Keratinocyte (primary cell): ENCODE data around the gene OVCH1. TPM values are rescaled to one million over a fixed set of nuclear protein-coding genes. Genes with fewer than 3 reads are reported as not detected.

ENCODE experiments used
- DNase-seq: peaks from one replicate; pipeline ENCODE4 v3.0.0-alpha.2; 2011; ENCODE audit warnings: low read depth, missing footprints, low spot score
- FAIRE-seq: peaks from 2 replicates; lab custom pipeline; 2011; peaks lifted over from hg19 to GRCh38; lab: Jason Lieb, UNC
- H2AFZ ChIP-seq: 2 replicates; pipeline ENCODE4 v1.6.0; 2012; ENCODE audit warnings: low read length, control low read depth, inconsistent platforms; ENCODE audit not compliant: control insufficient read depth
- H3K27ac ChIP-seq: 2 replicates; pipeline ENCODE4 v1.5.1; 2011; ENCODE audit warnings: low read length; ENCODE audit not compliant: control insufficient read depth, insufficient read depth
- H3K27me3 ChIP-seq: 3 replicates; pipeline ENCODE4 v1.6.0; 2011; ENCODE audit warnings: low read length; ENCODE audit not compliant: control insufficient read depth, insufficient read depth; ENCODE audit errors: extremely low read depth
- H3K36me3 ChIP-seq, 2 experiments: 2 replicates in 1 of 2; 3 replicates in 1 of 2; pipeline ENCODE4 v1.5.1; 2011; ENCODE audit warnings: low read length in 2 of 2, mild to moderate bottlenecking in 1 of 2; ENCODE audit not compliant: control insufficient read depth in 2 of 2, insufficient read depth in 2 of 2; ENCODE audit errors: extremely low read depth in 1 of 2
- H3K4me1 ChIP-seq: 3 replicates; pipeline ENCODE4 v1.5.1; 2011; ENCODE audit warnings: low read length; ENCODE audit not compliant: control insufficient read depth, insufficient read depth; ENCODE audit errors: extremely low read depth
- H3K4me2 ChIP-seq: 3 replicates; pipeline ENCODE4 v1.6.0; 2011; ENCODE audit warnings: low read depth, low read length; ENCODE audit not compliant: control insufficient read depth, insufficient read depth; ENCODE audit errors: extremely low read depth
- H3K4me3 ChIP-seq, 3 experiments: fragments of 200-600 bp in 1 of 3; sonication (generic) in 1 of 3; 2 replicates in 2 of 3; 3 replicates in 1 of 3; pipeline ENCODE4 v1.5.1; 2011 to 2016; ENCODE audit warnings: low read length in 3 of 3, mild to moderate bottlenecking in 3 of 3, control low read depth in 2 of 3, inconsistent platforms in 1 of 3, low read depth in 1 of 3, mixed read lengths in 1 of 3, mixed run types in 1 of 3, moderate library complexity in 1 of 3; ENCODE audit not compliant: control insufficient read depth in 2 of 3, insufficient read depth in 2 of 3; ENCODE audit errors: extremely low read depth in 1 of 3
- H3K79me2 ChIP-seq: 2 replicates; pipeline ENCODE4 v1.6.0; 2012; ENCODE audit warnings: low read length; ENCODE audit not compliant: control insufficient read depth, insufficient read depth
- H3K9ac ChIP-seq: 3 replicates; pipeline ENCODE4 v1.6.0; 2011; ENCODE audit warnings: low read length; ENCODE audit not compliant: control insufficient read depth, insufficient read depth; ENCODE audit errors: extremely low read depth
- H3K9me1 ChIP-seq: 3 replicates; pipeline ENCODE4 v1.6.0; 2011; ENCODE audit warnings: low read length; ENCODE audit not compliant: control insufficient read depth, insufficient read depth; ENCODE audit errors: extremely low read depth
- H3K9me3 ChIP-seq: 2 replicates; pipeline ENCODE4 v1.5.1; 2012; ENCODE audit warnings: low read depth, low read length; ENCODE audit not compliant: control insufficient read depth
- H4K20me1 ChIP-seq: 3 replicates; pipeline ENCODE4 v1.6.0; 2011; ENCODE audit warnings: low read length; ENCODE audit not compliant: control insufficient read depth, insufficient read depth; ENCODE audit errors: extremely low read depth
- EZH2 ChIP-seq: IDR thresholded peaks from one replicate; pipeline ENCODE4 v1.6.1; 2012; ENCODE audit warnings: inconsistent platforms, mild to moderate bottlenecking, low read length, moderate library complexity
- dilution Hi-C: fragments of 300-500 bp; cut with MboI; formaldehyde crosslinking; loops from one replicate; pipeline ENCODE4 v1.7.0; 2020; ENCODE audit warnings: low sequenced_read_pairs; ENCODE audit not compliant: extremely low pct_ligation_motif_present
- polyA minus RNA-seq, 3 experiments: library from RNA; depleted of rRNA, polyadenylated mRNA; stranded (reverse); fragments of >200 nt; gene quantifications; 1 replicate in 1 of 3; 2 replicates in 1 of 3; 3 replicates in 1 of 3; pipeline ENCODE4 v1.2.3, GENCODE V29; 2011
- polyA plus RNA-seq, 5 experiments: library from polyadenylated mRNA; depleted of rRNA in 3 of 5; stranded (reverse) in 3 of 5; stranded (forward) in 1 of 5; unstranded in 1 of 5; fragments of >200 nt; gene quantifications; 1 replicate in 1 of 5; 2 replicates in 3 of 5; 3 replicates in 1 of 5; pipeline versions ENCODE4 v1.2.1 to v1.2.3, GENCODE V29; 2011 to 2012; ENCODE audit warnings: missing spikeins in 2 of 5, low read depth in 1 of 5, low replicate concordance in 1 of 5
- TF ChIP-seq, protein P1 (sequence below), 3 experiments: IDR thresholded peaks in 1 of 3; conservative IDR thresholded peaks in 1 of 3; optimal IDR thresholded peaks in 1 of 3; 2 replicates in 2 of 3; 3 replicates in 1 of 3; pipeline versions ENCODE3 to v1.5.1; 2011; ENCODE audit warnings: low read length in 3 of 3, mild to moderate bottlenecking in 3 of 3, moderate library complexity in 2 of 3, control low read depth in 1 of 3, inconsistent platforms in 1 of 3; ENCODE audit not compliant: insufficient read depth in 2 of 3; ENCODE audit errors: extremely low read depth in 1 of 3

The OVCH1 gene, protein sequence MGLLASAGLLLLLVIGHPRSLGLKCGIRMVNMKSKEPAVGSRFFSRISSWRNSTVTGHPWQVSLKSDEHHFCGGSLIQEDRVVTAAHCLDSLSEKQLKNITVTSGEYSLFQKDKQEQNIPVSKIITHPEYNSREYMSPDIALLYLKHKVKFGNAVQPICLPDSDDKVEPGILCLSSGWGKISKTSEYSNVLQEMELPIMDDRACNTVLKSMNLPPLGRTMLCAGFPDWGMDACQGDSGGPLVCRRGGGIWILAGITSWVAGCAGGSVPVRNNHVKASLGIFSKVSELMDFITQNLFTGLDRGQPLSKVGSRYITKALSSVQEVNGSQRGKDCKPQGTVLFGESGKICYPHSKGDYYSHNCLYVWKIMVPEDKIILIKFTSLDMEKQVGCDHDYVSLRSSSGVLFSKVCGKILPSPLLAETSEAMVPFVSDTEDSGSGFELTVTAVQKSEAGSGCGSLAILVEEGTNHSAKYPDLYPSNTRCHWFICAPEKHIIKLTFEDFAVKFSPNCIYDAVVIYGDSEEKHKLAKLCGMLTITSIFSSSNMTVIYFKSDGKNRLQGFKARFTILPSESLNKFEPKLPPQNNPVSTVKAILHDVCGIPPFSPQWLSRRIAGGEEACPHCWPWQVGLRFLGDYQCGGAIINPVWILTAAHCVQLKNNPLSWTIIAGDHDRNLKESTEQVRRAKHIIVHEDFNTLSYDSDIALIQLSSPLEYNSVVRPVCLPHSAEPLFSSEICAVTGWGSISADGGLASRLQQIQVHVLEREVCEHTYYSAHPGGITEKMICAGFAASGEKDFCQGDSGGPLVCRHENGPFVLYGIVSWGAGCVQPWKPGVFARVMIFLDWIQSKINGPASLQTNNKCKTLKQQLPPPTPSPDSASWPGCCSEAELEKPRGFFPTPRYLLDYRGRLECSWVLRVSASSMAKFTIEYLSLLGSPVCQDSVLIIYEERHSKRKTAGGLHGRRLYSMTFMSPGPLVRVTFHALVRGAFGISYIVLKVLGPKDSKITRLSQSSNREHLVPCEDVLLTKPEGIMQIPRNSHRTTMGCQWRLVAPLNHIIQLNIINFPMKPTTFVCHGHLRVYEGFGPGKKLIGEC
- 0.04 to 0.08 TPM in 2 of 3 replicates, not detected in the other for polyA plus RNA-seq
- polyA plus RNA-seq (2011; ENCODE audit: low read depth), result not detected
- not detected in 2 replicates for polyA plus RNA-seq (2011; cell fraction: cytosol; rRNA removed)
- polyA plus RNA-seq (2011; cell fraction: nucleus; rRNA removed), result 0.25 TPM in 2 replicates
- polyA plus RNA-seq (2012; ENCODE audit: low replicate concordance), result not detected in 2 replicates
- 0.07 TPM in 1 of 3 replicates, not detected in the others for polyA minus RNA-seq
- not detected for polyA minus RNA-seq (2011; cell fraction: cytosol; rRNA and poly(A)+ RNA removed)
- 0.23 TPM in 1 of 2 replicates, not detected in the other for polyA minus RNA-seq (2011; cell fraction: nucleus; rRNA and poly(A)+ RNA removed)

DNA sequence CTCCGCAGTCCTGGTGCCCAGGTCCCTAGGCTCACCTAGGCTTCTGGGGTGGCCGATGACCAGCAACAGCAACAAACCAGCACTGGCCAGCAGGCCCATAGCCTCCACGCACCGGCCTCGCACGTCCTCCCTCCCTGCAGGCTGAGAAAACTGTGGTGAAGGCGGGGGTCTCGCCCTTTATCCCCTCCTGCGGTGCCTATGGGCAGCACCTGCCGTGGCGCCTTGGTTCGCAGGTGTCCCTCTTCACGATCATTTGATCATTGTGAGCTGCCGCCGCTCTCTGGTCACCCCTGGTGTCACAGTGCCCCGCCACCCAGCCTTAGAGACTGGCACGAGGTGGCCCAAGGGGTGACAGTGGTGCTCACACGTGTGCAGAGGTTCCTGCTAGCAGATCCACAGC is at the start of gene OVCH1:
OVCH1 (minus strand) TSS at position 99 of the 400 bp plus-strand sequence; CDS start at position 99, 0 bp downstream.
- Histone ChIP-seq H3K4me3 (no peak within 1 kb of the TSS), H3K36me3 (no peaks in the 10 kb centered on the region), H3K27ac (no peak within 1 kb of the TSS), H3K27me3 (no peaks in the 10 kb centered on the region), H3K4me1 (no peaks in the 10 kb centered on the region), H3K9me3 (no peaks in the 10 kb centered on the region), H3K79me2 (no peaks in the 10 kb centered on the region), H2AFZ (no peak within 1 kb of the TSS), H3K4me2 (no peak within 1 kb of the TSS), H3K9ac (no peak within 1 kb of the TSS), H4K20me1 (no peaks in the 10 kb centered on the region), H3K9me1 (no peaks in the 10 kb centered on the region)
- FAIRE-seq (no peak), DNase-seq (no peak)
- no peak for TF ChIP-seq EZH2
- TF ChIP-seq, protein P1, sequence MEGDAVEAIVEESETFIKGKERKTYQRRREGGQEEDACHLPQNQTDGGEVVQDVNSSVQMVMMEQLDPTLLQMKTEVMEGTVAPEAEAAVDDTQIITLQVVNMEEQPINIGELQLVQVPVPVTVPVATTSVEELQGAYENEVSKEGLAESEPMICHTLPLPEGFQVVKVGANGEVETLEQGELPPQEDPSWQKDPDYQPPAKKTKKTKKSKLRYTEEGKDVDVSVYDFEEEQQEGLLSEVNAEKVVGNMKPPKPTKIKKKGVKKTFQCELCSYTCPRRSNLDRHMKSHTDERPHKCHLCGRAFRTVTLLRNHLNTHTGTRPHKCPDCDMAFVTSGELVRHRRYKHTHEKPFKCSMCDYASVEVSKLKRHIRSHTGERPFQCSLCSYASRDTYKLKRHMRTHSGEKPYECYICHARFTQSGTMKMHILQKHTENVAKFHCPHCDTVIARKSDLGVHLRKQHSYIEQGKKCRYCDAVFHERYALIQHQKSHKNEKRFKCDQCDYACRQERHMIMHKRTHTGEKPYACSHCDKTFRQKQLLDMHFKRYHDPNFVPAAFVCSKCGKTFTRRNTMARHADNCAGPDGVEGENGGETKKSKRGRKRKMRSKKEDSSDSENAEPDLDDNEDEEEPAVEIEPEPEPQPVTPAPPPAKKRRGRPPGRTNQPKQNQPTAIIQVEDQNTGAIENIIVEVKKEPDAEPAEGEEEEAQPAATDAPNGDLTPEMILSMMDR (optimal IDR thresholded peaks at IDR 0.05 in 1 of 3, IDR thresholded peaks at IDR 0.05 in 1 of 3, conservative IDR thresholded peaks at IDR 0.05 in 1 of 3; ENCODE audit: extremely low read depth in 1 of 3, insufficient read depth in 2 of 3, low read length in 3 of 3), result no peak
- dilution Hi-C loops, result no loop called here

DNA sequence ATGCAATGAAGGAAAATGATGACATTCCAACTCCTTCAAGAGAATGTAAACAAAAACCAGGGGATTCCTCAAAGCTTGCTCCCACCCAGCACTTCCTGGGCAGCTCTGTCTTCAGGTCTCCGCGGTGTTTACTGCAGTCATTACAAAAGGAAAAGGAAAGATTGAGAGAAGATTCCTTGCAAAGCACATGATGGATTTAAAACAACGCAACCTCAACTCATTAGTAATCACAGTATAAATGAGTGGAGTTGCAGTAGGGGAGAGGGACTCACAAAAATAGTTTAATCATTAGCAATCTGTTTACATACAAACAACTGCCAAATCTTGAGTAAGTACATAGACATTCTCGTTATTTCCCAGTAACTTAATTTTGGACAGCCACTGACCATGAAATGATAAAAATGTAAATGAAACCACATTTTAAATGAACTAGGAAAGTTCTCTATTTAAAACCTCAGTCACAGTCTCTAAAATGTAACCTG is 49.7 kb upstream of the OVCH1 start:
- Histone ChIP-seq H4K20me1 (no peaks in the 10 kb centered on the region), H3K9me3 (no peaks in the 10 kb centered on the region), H3K9ac (no peak overlapping the region), H3K27ac (no peak overlapping the region), H3K4me3 (no peak overlapping the region), H3K27me3 (no peaks in the 10 kb centered on the region), H3K9me1 (no peaks in the 10 kb centered on the region), H3K79me2 (no peaks in the 10 kb centered on the region), H2AFZ (no peak overlapping the region), H3K4me1 (no peaks in the 10 kb centered on the region), H3K36me3 (no peaks in the 10 kb centered on the region), H3K4me2 (no peak overlapping the region)
- DNase-seq (no peak), FAIRE-seq (no peak)
- dilution Hi-C loops, result no loop called here
- TF ChIP-seq, protein P1 (optimal IDR thresholded peaks at IDR 0.05 in 1 of 3, IDR thresholded peaks at IDR 0.05 in 1 of 3, conservative IDR thresholded peaks at IDR 0.05 in 1 of 3; ENCODE audit: extremely low read depth in 1 of 3, insufficient read depth in 2 of 3, low read length in 3 of 3), result no peak
- no peak for TF ChIP-seq EZH2
